CD4-positive, alpha-beta T cell (primary cell): ENCODE data around the gene IGFBP7. TPM values are rescaled to one million over a fixed set of nuclear protein-coding genes. Genes with fewer than 3 reads are reported as not detected.

Experiments used
- ATAC-seq: fragments of 200-7000 bp; cut with Tn5 transposase; one replicate; pipeline ENCODE4 v1.10.0; 2022; ENCODE audit warnings: mild to moderate bottlenecking; ENCODE audit not compliant: poor library complexity
- CTCF ChIA-PET: fragments of 350-600 bp; sonication (Branson Sonifier 250); formaldehyde crosslinking; loops from one replicate; lab custom pipeline; 2021; ENCODE audit warnings: antibody characterized with exemption, inconsistent platforms; lab: Charles Lee
- POLR2A ChIA-PET: fragments of 350-600 bp; sonication (Branson Sonifier 250); formaldehyde crosslinking; loops from one replicate; lab custom pipeline; 2021; ENCODE audit warnings: antibody characterized with exemption, inconsistent platforms; lab: Charles Lee
- DNase-seq, 14 experiments: peaks; one replicate each; pipeline ENCODE4 v3.0.0-alpha.2; 2013 to 2020; ENCODE audit warnings: mixed read lengths in 2 of 14
- H3K27ac ChIP-seq, 2 donors: one replicate each; pipeline versions ENCODE4 v1.5.1 to v1.7.0; 2013; ENCODE audit warnings: low read length in 2 of 2, low read depth in 1 of 2, mild to moderate bottlenecking in 1 of 2
- H3K27me3 ChIP-seq, 2 experiments: 1 replicate in 1 of 2; 2 replicates in 1 of 2; pipeline versions ENCODE4 v1.6.1 to v1.7.0; 2013; ENCODE audit warnings: low read length in 2 of 2, control low read depth in 1 of 2, mild to moderate bottlenecking in 1 of 2, moderate library complexity in 1 of 2; ENCODE audit not compliant: insufficient read depth in 2 of 2, control insufficient read depth in 1 of 2
- H3K36me3 ChIP-seq: one replicate; pipeline ENCODE4 v1.6.1; 2013; ENCODE audit warnings: low read length, control low read depth; ENCODE audit not compliant: insufficient read depth
- H3K4me1 ChIP-seq: one replicate; pipeline ENCODE4 v1.6.1; 2013; ENCODE audit warnings: low read length, control low read depth; ENCODE audit not compliant: insufficient read depth
- H3K4me3 ChIP-seq: one replicate; pipeline ENCODE4 v1.5.1; 2013; ENCODE audit warnings: mild to moderate bottlenecking, low read length, moderate library complexity
- H3K9me3 ChIP-seq, 2 experiments: 1 replicate in 1 of 2; 2 replicates in 1 of 2; pipeline versions ENCODE4 v1.6.1 to v1.7.0; 2013; ENCODE audit warnings: low read length in 2 of 2, mild to moderate bottlenecking in 2 of 2, control low read depth in 1 of 2, moderate library complexity in 1 of 2; ENCODE audit not compliant: control insufficient read depth in 1 of 2, insufficient read depth in 1 of 2
- H3K27ac Mint-ChIP-seq: one replicate; pipeline ENCODE4 v1.8.0; 2020; ENCODE audit warnings: mixed read lengths
- H3K27me3 Mint-ChIP-seq: one replicate; pipeline ENCODE4 v1.8.0; 2021; ENCODE audit warnings: mixed read lengths
- H3K36me3 Mint-ChIP-seq: one replicate; pipeline ENCODE4 v1.8.0; 2021; ENCODE audit warnings: low read depth, mixed read lengths
- H3K4me1 Mint-ChIP-seq: one replicate; pipeline ENCODE4 v1.8.0; 2021; ENCODE audit warnings: low read depth, mixed read lengths
- H3K4me3 Mint-ChIP-seq: one replicate; pipeline ENCODE4 v1.8.0; 2020; ENCODE audit warnings: mild to moderate bottlenecking, mixed read lengths
- H3K9me3 Mint-ChIP-seq: one replicate; pipeline ENCODE4 v1.8.0; 2020; ENCODE audit warnings: mixed read lengths
- intact Hi-C, 2 experiments: fragments of 100-400 bp; cut with DNase I in 1 of 2; cut with micrococcal nuclease in 1 of 2; formaldehyde crosslinking; loops; one replicate each; pipeline versions ENCODE4 v1.15.1 to v1.9.0; 2023 to 2025; cut with DNase I, micrococcal nuclease
- total RNA-seq, 174 experiments: library from RNA in 2 of 174; stranded (reverse) in 2 of 174; gene quantifications; one replicate each; pipeline ENCODE4 v1.2.3 and lab custom pipeline; 2021 to 2026
- TF ChIP-seq, protein P1 (sequence below): fragments of 200-600 bp; IDR thresholded peaks from one replicate; pipeline ENCODE4 v1.8.0; 2022; ENCODE audit warnings: antibody characterized with exemption, mild to moderate bottlenecking

IGFBP7 gene
- total RNA-seq, 2 experiments from 2014 or later: 0.45 TPM; not detected in 1

DNA sequence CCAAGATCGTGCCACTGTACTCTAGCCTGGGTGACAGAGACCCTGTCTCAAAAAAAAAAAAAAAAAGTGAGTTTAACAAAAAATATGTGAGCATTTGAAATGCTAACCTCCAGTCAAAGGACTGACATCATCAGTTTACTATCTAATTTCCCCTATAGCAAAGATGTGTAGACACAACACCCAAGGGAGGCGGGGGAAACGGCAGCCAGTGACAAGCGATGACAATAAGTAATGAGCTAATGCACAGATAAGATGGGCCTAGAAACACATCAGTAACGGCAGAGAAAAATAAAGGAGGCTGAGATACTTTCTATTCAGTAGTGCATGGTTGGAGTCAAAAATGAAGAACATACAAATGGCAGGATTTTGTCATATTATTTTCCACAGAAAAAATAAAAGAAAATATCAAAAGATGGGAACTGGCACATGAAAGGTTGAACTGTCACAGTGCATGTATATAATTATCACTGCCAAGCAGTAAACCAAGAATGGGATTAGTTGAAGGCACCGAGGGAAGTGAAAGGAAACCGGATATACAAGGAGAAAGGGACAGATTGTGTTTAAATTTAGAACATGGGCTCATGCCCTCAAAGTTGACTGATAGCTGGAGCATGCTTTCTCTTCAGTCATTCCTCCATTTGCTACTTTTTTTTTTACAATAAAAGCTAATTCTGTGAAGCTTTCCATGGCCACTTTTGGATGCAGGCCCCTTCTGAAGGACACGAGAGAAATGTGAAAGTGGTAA is 41.8 kb downstream of the IGFBP7 start:
- H3K9me3 Mint-ChIP-seq: no peaks in the 10 kb centered on the region
- POLR2A ChIA-PET: no interaction called here
- H3K27ac ChIP-seq: no peak overlapping the region
- no peak overlapping the region for H3K27ac Mint-ChIP-seq
- no peaks in the 10 kb centered on the region for H3K36me3 Mint-ChIP-seq
- ATAC-seq (no peak), DNase-seq (no peak)
- no peaks in the 10 kb centered on the region for H3K27me3 ChIP-seq
- no peaks in the 10 kb centered on the region for H3K4me1 ChIP-seq
- intact Hi-C loops: no loop called here
- H3K4me3 Mint-ChIP-seq: no peak overlapping the region
- TF ChIP-seq, protein P1, sequence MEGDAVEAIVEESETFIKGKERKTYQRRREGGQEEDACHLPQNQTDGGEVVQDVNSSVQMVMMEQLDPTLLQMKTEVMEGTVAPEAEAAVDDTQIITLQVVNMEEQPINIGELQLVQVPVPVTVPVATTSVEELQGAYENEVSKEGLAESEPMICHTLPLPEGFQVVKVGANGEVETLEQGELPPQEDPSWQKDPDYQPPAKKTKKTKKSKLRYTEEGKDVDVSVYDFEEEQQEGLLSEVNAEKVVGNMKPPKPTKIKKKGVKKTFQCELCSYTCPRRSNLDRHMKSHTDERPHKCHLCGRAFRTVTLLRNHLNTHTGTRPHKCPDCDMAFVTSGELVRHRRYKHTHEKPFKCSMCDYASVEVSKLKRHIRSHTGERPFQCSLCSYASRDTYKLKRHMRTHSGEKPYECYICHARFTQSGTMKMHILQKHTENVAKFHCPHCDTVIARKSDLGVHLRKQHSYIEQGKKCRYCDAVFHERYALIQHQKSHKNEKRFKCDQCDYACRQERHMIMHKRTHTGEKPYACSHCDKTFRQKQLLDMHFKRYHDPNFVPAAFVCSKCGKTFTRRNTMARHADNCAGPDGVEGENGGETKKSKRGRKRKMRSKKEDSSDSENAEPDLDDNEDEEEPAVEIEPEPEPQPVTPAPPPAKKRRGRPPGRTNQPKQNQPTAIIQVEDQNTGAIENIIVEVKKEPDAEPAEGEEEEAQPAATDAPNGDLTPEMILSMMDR: no peak
- H3K36me3 ChIP-seq: no peaks in the 10 kb centered on the region
- CTCF ChIA-PET: no interaction called here
- H3K9me3 ChIP-seq: no peaks in the 10 kb centered on the region
- H3K4me1 Mint-ChIP-seq: no peaks in the 10 kb centered on the region
- H3K27me3 Mint-ChIP-seq: no peaks in the 10 kb centered on the region
- H3K4me3 ChIP-seq: no peak overlapping the region

DNA sequence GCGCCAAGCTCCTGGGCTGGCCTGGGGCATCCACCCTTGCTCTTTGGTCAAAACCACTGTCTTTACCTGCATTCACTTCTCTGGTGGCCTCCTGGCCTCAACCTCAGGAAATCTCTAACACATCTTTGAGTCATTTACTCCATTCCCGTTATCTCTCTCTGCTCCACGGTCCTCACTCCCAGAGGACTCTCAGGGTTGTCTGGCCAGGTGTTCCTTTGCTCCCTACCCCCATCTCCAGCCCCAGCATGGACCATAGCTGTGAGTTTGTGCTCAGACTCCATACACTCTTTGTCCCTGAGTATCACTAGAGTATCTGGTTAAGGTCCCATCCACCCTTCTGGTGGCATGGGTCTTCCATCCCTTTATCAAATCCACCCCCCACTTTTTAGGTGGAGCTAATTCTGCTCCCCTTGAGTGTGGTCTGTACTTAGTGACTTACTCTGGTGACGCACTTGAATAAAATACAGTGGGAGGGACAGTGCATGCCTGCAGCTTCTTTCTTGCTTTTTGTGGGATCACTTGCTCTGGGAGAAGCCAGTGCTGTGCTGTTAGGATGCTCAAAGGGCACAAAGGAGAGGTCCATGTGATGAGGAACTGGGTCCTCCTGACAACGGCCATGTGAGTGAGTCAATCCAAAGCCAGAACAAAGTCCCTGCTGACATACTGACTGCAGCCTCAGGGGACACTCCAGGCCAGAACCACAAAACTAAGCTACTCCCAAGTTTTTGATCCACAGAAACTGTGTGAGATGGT is 44.3 kb downstream of the IGFBP7 start:
- H3K4me1 ChIP-seq: no peaks in the 10 kb centered on the region
- Mint-ChIP-seq H3K36me3 (no peaks in the 10 kb centered on the region), H3K9me3 (no peaks in the 10 kb centered on the region), H3K27ac (no peak overlapping the region), H3K27me3 (peaks cover 7% of the 10 kb centered on the region), H3K4me3 (no peak overlapping the region), H3K4me1 (no peaks in the 10 kb centered on the region)
- TF ChIP-seq, protein P1: no peak
- intact Hi-C loops: no loop called here
- DNase-seq: no peak
- H3K9me3 ChIP-seq: no peaks in the 10 kb centered on the region
- no peaks in the 10 kb centered on the region for H3K36me3 ChIP-seq
- ChIA-PET POLR2A (interaction anchor here (0.5 kb wide), 1 partner anchor 8 kb away, joined by 3 read pairs; no protein-coding TSS in a partner anchor), CTCF (no interaction called here)
- H3K27ac ChIP-seq: no peak overlapping the region
- H3K4me3 ChIP-seq: no peak overlapping the region
- no peaks in the 10 kb centered on the region for H3K27me3 ChIP-seq
- ATAC-seq: no peak

DNA sequence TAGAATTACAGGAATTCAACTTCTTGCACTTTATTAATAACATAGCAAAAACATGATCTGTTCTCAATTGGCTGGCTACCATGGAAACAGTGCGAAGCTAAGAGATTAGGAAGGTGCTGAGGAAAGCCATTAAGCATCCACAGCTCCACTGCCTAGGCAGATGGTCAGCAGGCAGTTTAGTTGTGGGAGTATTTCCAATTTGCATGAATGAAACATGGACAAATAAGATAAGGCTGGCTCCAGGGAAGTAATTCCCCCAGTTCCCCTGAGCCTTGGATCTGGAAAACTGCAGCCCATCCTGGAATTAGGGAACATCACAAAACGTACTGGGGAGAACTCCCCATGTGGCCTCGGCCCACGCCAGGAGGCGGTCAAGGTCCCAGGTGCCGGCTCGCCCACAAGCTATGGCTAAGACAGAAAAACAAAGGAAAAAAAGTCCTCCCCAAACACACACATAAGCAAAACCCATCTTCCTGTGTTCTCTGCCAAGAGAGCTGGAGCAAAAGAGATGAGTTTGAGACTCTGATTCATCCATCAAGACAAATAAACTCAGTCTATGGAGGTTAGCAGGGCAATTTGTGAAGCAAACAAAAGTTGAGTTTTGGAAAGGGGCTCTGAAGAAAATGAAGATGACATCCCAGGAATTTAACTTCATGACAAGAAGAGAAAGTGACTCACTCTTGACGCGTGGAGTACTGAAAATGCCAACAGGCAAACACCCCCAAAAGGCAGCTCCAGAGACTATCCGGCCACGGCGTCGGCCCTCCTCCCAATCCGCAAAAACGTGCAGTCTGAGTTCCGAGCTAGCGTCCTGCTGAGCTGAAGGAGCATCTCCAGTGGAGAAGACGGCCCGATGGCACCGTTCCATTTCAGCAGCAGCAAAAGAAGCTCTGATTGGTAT is 45.1 kb downstream of the IGFBP7 start:
- ATAC-seq: no peak
- H3K9me3 ChIP-seq: no peaks in the 10 kb centered on the region
- no peaks in the 10 kb centered on the region for H3K4me1 Mint-ChIP-seq
- H3K4me3 ChIP-seq: no peak overlapping the region
- no peaks in the 10 kb centered on the region for H3K9me3 Mint-ChIP-seq
- ChIA-PET POLR2A (interaction anchor here (0.5 kb wide), 1 partner anchor 9 kb away, joined by 3 read pairs; no protein-coding TSS in a partner anchor), CTCF (no interaction called here)
- H3K27me3 Mint-ChIP-seq: peaks cover 7% of the 10 kb centered on the region
- no peaks in the 10 kb centered on the region for H3K27me3 ChIP-seq
- TF ChIP-seq, protein P1: no peak
- H3K4me1 ChIP-seq: no peaks in the 10 kb centered on the region
- H3K36me3 ChIP-seq: no peaks in the 10 kb centered on the region
- H3K36me3 Mint-ChIP-seq: no peaks in the 10 kb centered on the region
- H3K4me3 Mint-ChIP-seq: no peak overlapping the region
- no peak overlapping the region for H3K27ac ChIP-seq
- intact Hi-C loops: no loop called here
- DNase-seq: no peak
- H3K27ac Mint-ChIP-seq: no peak overlapping the region
